Neural crest cell (in vitro differentiated cells): ENCODE data around the gene PSMD1. TPM values are rescaled to one million over a fixed set of nuclear protein-coding genes. Genes with fewer than 3 reads are reported as not detected.
A peak's percentile ranks its signal among the peaks of the same experiment; 100 is the strongest.

Experiments
- DNase-seq: peaks from one replicate; pipeline ENCODE4 v3.0.0; 2021; ENCODE audit warnings: low read depth, mixed read lengths, low spot score
- H3K27ac Mint-ChIP-seq: one replicate; pipeline ENCODE4 v1.8.0; 2021; ENCODE audit warnings: mild to moderate bottlenecking, mixed read lengths; ENCODE audit not compliant: unreplicated experiment
- H3K27me3 Mint-ChIP-seq: 2 replicates; pipeline ENCODE4 v1.8.0; 2021; ENCODE audit warnings: low read depth, mild to moderate bottlenecking, mixed read lengths
- H3K36me3 Mint-ChIP-seq: 2 replicates; pipeline ENCODE4 v1.8.0; 2021; ENCODE audit warnings: low read depth, mild to moderate bottlenecking, mixed read lengths
- H3K4me1 Mint-ChIP-seq: 2 replicates; pipeline ENCODE4 v1.8.0; 2021; ENCODE audit warnings: mixed read lengths
- H3K4me3 Mint-ChIP-seq: one replicate; pipeline ENCODE4 v1.8.0; 2021; ENCODE audit warnings: mild to moderate bottlenecking, mixed read lengths
- H3K9me3 Mint-ChIP-seq: 2 replicates; pipeline ENCODE4 v1.8.0; 2021; ENCODE audit warnings: mixed read lengths
- total RNA-seq: library from RNA; stranded (reverse); gene quantifications from 2 replicates; pipeline ENCODE4 v1.2.1, GENCODE V29; 2021
- TF ChIP-seq, protein P1 (sequence below): fragments of 200-600 bp; sonication (generic); conservative IDR thresholded peaks from 2 replicates; pipeline ENCODE4 v1.5.0; 2021; ENCODE audit warnings: antibody characterized with exemption, mild to moderate bottlenecking

The PSMD1 gene
- total RNA-seq, 1 donor from 2014 or later = 128 TPM

DNA sequence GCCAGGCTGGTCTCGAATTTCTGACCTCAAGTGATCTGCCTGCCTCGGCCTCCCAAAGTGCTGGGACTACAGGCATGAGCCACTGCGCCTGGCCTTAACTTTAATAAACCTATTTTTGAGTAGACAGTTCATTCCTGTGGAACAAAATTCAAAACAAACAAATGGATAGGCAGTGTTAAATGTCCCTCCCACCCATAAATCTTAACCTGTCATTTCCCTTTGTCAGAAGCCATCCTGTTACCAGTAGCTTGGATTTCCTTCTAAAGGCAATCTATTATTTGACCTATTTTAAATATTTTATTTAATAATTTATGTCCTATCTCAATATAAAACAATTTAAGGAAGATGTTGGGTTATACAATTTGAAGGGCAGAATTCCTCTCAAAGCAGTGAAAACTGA is 25.9 kb upstream of the PSMD1 start:
- peaks cover 35% of the 10 kb centered on the region for H3K27me3 Mint-ChIP-seq
- no peak for DNase-seq
- H3K4me3 Mint-ChIP-seq = no peak overlapping the region
- H3K36me3 Mint-ChIP-seq = no peaks in the 10 kb centered on the region
- H3K9me3 Mint-ChIP-seq = no peaks in the 10 kb centered on the region
- no peak overlapping the region for H3K27ac Mint-ChIP-seq
- TF ChIP-seq, protein P1, sequence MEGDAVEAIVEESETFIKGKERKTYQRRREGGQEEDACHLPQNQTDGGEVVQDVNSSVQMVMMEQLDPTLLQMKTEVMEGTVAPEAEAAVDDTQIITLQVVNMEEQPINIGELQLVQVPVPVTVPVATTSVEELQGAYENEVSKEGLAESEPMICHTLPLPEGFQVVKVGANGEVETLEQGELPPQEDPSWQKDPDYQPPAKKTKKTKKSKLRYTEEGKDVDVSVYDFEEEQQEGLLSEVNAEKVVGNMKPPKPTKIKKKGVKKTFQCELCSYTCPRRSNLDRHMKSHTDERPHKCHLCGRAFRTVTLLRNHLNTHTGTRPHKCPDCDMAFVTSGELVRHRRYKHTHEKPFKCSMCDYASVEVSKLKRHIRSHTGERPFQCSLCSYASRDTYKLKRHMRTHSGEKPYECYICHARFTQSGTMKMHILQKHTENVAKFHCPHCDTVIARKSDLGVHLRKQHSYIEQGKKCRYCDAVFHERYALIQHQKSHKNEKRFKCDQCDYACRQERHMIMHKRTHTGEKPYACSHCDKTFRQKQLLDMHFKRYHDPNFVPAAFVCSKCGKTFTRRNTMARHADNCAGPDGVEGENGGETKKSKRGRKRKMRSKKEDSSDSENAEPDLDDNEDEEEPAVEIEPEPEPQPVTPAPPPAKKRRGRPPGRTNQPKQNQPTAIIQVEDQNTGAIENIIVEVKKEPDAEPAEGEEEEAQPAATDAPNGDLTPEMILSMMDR = no peak
- H3K4me1 Mint-ChIP-seq = no peaks in the 10 kb centered on the region

DNA sequence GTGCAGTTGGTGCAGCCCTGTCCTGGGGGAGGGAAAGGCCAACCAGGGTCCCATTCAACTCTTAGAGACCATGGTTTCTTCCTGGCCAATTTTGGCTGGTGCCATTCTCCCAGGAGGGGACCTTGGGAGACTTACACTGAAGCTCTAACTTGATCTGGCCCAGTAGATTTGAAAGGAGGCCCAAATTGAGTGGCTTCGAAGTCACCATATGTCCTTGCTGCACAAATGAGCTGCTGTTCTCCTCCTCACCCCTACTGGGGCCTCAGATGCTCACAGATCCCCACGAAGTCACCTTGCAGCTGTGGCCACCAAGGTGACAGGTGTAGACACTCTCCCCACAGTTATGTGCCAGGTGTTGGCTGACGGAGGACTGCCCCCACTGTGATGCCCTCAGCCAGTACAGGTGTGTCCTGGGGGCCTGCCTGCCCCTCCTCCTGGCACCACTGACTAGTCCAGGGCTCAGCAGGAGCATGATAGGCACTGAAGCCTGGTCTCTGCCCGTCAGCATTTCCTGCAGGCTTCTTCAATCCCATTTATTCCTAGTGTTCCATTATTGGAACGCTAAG is 24.0 kb upstream of the PSMD1 start:
- H3K27me3 Mint-ChIP-seq = peaks cover 50% of the 10 kb centered on the region
- H3K9me3 Mint-ChIP-seq = no peaks in the 10 kb centered on the region
- no peaks in the 10 kb centered on the region for H3K36me3 Mint-ChIP-seq
- TF ChIP-seq, protein P1 = no peak
- no peak overlapping the region for H3K27ac Mint-ChIP-seq
- H3K4me1 Mint-ChIP-seq = no peaks in the 10 kb centered on the region
- DNase-seq = no peak
- H3K4me3 Mint-ChIP-seq = no peak overlapping the region

DNA sequence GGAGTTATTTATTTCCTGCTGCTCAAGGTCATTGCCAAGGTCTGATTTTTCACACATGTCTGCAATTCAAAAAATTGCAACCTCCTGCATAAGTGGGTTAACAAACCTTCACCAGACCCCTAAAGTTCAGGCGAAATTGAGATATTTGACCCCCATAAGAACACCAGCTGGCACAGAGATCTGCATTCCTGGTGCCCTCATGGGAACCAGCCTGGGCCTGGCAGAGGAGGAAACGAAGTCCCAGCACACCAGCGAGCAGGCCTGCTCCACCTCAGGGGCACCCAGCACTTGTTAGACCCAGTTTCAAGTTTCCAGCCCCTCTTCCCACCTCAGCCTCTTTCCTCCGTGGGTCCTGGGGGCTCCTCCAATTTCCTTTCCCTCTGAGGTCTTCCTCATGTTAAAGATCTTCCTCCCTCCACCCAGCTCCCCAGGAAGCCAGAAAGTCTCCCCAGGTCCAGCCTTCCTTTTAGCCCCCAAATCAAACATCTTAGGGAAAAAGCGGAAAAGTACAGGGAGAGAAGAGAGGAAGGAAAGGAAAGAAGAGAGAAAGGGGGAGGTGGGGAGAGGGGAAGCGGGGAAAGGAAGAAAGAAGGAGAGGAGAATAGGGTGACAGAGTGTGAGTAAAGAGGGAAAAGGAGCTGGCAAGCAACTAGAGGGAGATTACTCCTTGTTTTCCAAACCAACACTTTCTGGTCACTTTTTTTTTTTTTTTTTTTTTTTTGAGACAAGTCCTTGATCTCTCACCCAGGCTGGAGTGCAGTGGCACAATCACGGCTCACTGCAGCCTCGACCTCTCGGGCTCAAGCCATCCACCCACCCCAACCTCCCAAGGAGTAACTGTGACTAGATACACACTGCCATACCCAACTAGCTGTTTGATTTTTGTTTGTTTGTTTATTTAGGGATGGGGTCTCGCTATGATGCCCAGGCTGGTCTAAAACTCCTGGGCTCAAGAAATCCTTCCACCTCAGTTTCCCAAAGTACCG is 23.2 kb upstream of the PSMD1 start:
- Mint-ChIP-seq H3K9me3 (no peaks in the 10 kb centered on the region), H3K27ac (no peak overlapping the region), H3K4me3 (no peak overlapping the region), H3K27me3 (peaks cover 54% of the 10 kb centered on the region), H3K4me1 (no peaks in the 10 kb centered on the region), H3K36me3 (no peaks in the 10 kb centered on the region)
- TF ChIP-seq, protein P1 = no peak
- no peak for DNase-seq

DNA sequence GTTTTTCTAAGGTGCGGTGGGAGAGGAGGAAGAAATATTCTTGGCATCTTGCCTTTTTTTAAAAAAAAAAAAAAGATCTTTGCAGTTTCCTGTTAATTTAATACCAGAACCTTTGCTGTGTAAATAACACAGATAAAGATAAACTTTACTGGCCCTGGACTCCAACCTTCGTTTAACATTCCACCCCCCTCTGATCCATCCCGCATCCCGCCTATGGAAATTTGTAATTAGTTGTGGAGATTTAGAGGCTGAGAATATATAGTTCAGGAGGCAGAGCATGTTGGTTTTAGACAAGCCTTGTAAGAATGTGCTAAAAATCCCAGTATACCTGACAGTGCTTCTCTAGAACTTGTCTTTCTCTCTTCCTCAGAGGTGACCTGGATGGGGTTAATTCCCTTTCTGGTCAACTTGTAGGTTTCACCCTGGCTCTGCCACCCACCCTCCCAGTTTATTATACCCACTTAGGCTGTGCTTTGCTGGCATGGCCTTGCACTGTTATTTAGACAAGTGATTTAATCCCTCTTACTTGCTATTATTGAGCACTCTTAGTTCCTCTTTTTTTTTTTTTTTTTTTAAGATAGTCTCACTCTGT is 22.3 kb upstream of the PSMD1 start:
- no peak overlapping the region for H3K27ac Mint-ChIP-seq
- H3K4me3 Mint-ChIP-seq = no peak overlapping the region
- H3K27me3 Mint-ChIP-seq = peaks cover 64% of the 10 kb centered on the region
- H3K36me3 Mint-ChIP-seq = no peaks in the 10 kb centered on the region
- H3K4me1 Mint-ChIP-seq = no peaks in the 10 kb centered on the region
- no peaks in the 10 kb centered on the region for H3K9me3 Mint-ChIP-seq
- TF ChIP-seq, protein P1 = no peak
- no peak for DNase-seq

DNA sequence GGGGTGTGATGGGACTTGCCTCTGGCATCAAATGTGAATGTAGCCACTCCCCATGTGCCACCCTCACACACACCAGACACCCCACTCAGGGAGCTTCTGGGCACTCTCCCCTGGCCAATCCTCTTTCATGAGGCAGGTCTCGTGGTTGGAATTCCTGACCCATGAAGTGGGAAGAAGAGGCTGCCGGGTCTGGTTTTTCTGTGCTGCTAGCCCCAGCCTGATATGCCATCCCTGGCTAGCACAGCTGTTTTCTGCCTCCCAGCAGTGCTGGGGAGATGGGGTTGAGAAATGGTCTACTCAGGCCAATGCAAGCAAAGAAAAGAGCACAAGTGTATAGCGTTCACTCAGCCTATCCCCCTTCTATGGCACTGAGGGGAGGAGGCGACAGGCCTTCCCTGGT is 20.5 kb upstream of the PSMD1 start:
- TF ChIP-seq, protein P1 = no peak
- H3K27ac Mint-ChIP-seq = no peak overlapping the region

More for the DNA sequence above, 20.5 kb upstream of the PSMD1 start:
- H3K27me3 Mint-ChIP-seq = peaks cover 76% of the 10 kb centered on the region
- peaks cover 5% of the 10 kb centered on the region for H3K4me1 Mint-ChIP-seq
- H3K4me3 Mint-ChIP-seq = peak overlapping the region; percentile 45
- no peak for DNase-seq
- H3K36me3 Mint-ChIP-seq = no peaks in the 10 kb centered on the region
- no peaks in the 10 kb centered on the region for H3K9me3 Mint-ChIP-seq
